ENCODE data around the gene SETD6.

GRCh38 chr16:58497468-58497867, 17.8 kb upstream of the SETD6 start:
- no peak for TF ChIP-seq CTCF (IDR thresholded peaks at IDR 0.05)
- TF ChIP-seq POLR2A (IDR thresholded peaks at IDR 0.05): no peak

All from thyroid gland (tissue), 4 donors.